Neuronal stem cell (in vitro differentiated cells): ENCODE data around the gene ASB2.

Source experiments
- DNase-seq: peaks from one replicate; pipeline ENCODE4 v3.0.0-alpha.2; 2013; ENCODE audit warnings: low spot score
- H2AFZ ChIP-seq: one replicate; pipeline ENCODE4 v1.6.1; 2013; ENCODE audit warnings: mild to moderate bottlenecking, low read length, inconsistent platforms
- H2AK5ac ChIP-seq: 2 replicates; pipeline ENCODE4 v1.6.1; 2013; ENCODE audit warnings: low read depth, mild to moderate bottlenecking, inconsistent platforms, low read length, moderate library complexity, mixed read lengths
- H2BK120ac ChIP-seq: 2 replicates; pipeline ENCODE4 v1.6.1; 2013; ENCODE audit warnings: low read depth, mild to moderate bottlenecking, inconsistent platforms, low read length, moderate library complexity, mixed read lengths
- H2BK12ac ChIP-seq: one replicate; pipeline ENCODE4 v1.6.1; 2013; ENCODE audit warnings: low read length, inconsistent platforms
- H2BK15ac ChIP-seq: 2 replicates; pipeline ENCODE4 v1.6.1; 2013; ENCODE audit warnings: mild to moderate bottlenecking, low read length, inconsistent platforms, mixed read lengths
- H2BK5ac ChIP-seq: one replicate; pipeline ENCODE4 v1.6.1; 2013; ENCODE audit warnings: inconsistent platforms, mild to moderate bottlenecking, low read length, moderate library complexity
- H3K14ac ChIP-seq: one replicate; pipeline ENCODE4 v1.6.1; 2013; ENCODE audit warnings: low read length, inconsistent platforms
- H3K18ac ChIP-seq: 2 replicates; pipeline ENCODE4 v1.6.1; 2013; ENCODE audit warnings: low read length, inconsistent platforms
- H3K23ac ChIP-seq: 2 replicates; pipeline ENCODE4 v1.6.1; 2013; ENCODE audit warnings: low read depth, mild to moderate bottlenecking, mixed read lengths, low read length, inconsistent platforms; ENCODE audit not compliant: poor library complexity
- H3K27ac ChIP-seq: replicated peaks from 3 replicates; pipeline ENCODE4 v1.5.1; 2013; ENCODE audit warnings: low read length, inconsistent platforms
- H3K27me3 ChIP-seq, 3 experiments: 2 replicates each; pipeline ENCODE4 v1.6.1; 2013; ENCODE audit warnings: low read length in 3 of 3, mild to moderate bottlenecking in 2 of 3, inconsistent platforms in 1 of 3, low read depth in 1 of 3, mixed read lengths in 1 of 3, moderate library complexity in 1 of 3; ENCODE audit not compliant: control insufficient read depth in 3 of 3, insufficient read depth in 3 of 3
- H3K36me3 ChIP-seq, 2 donors: replicated peaks in 1 of 2; 2 replicates each; pipeline ENCODE4 v1.6.1; 2013; ENCODE audit warnings: low read length in 2 of 2; ENCODE audit not compliant: control insufficient read depth in 2 of 2, insufficient read depth in 2 of 2
- H3K4ac ChIP-seq: 2 replicates; pipeline ENCODE4 v1.6.1; 2013; ENCODE audit warnings: inconsistent platforms, mild to moderate bottlenecking, low read length, moderate library complexity
- H3K4me1 ChIP-seq, 2 donors: 1 replicate in 1 of 2; 2 replicates in 1 of 2; pipeline ENCODE4 v1.6.1; 2013; ENCODE audit warnings: low read length in 2 of 2, low read depth in 1 of 2; ENCODE audit not compliant: control insufficient read depth in 2 of 2, insufficient read depth in 1 of 2
- H3K4me2 ChIP-seq: one replicate; pipeline ENCODE4 v1.6.1; 2013; ENCODE audit warnings: mild to moderate bottlenecking, low read length, inconsistent platforms; ENCODE audit not compliant: insufficient read depth, poor library complexity, severe bottlenecking
- H3K4me3 ChIP-seq, 2 donors: 2 replicates each; pipeline ENCODE4 v1.5.1; 2013; ENCODE audit warnings: low read length in 2 of 2, mild to moderate bottlenecking in 2 of 2, inconsistent platforms in 1 of 2, moderate library complexity in 1 of 2
- H3K79me1 ChIP-seq: one replicate; pipeline ENCODE4 v1.6.1; 2013; ENCODE audit warnings: low read depth, mild to moderate bottlenecking, inconsistent platforms, low read length, moderate library complexity
- H3K9ac ChIP-seq: one replicate; pipeline ENCODE4 v1.6.1; 2013; ENCODE audit warnings: mild to moderate bottlenecking, low read depth, low read length, inconsistent platforms; ENCODE audit not compliant: poor library complexity
- H3K9me3 ChIP-seq, 2 donors: replicated peaks in 1 of 2; 2 replicates each; pipeline versions ENCODE3 to v1.6.1; 2013; ENCODE audit warnings: low read length in 2 of 2, mild to moderate bottlenecking in 2 of 2, inconsistent platforms in 1 of 2, low read depth in 1 of 2, mixed read lengths in 1 of 2, moderate library complexity in 1 of 2; ENCODE audit not compliant: control insufficient read depth in 2 of 2, insufficient read depth in 1 of 2
- H4K8ac ChIP-seq: one replicate; pipeline ENCODE4 v1.6.1; 2013; ENCODE audit warnings: low read depth, mild to moderate bottlenecking, inconsistent platforms, low read length, moderate library complexity
- H4K91ac ChIP-seq: one replicate; pipeline ENCODE4 v1.6.1; 2013; ENCODE audit warnings: low read length, low read depth, mild to moderate bottlenecking, inconsistent platforms; ENCODE audit not compliant: poor library complexity
- WGBS, 2 donors: extraction: QIAGEN DNeasy Blood & Tissue Kit; methylation state at CpG; one replicate each; pipeline ENCODE4 v1.1.7; 2013; ENCODE audit warnings: missing lambda C conversion rate in 2 of 2, mixed read lengths in 1 of 2; ENCODE audit not compliant: insufficient read length in 2 of 2, insufficient replicate concordance in 1 of 2; ENCODE audit errors: extremely low coverage in 2 of 2; 5-methylcytosine and 5-hydroxymethylcytosine counted together

ASB2 gene

GRCh38 chr14:93998871-93999403 lies 22.6 kb upstream of the ASB2 start:
- no peak overlapping the region for H3K4ac ChIP-seq
- no peak overlapping the region for H3K9ac ChIP-seq
- H3K14ac ChIP-seq, result no peak overlapping the region
- no peaks in the 10 kb centered on the region for H3K79me1 ChIP-seq
- H3K4me3 ChIP-seq, result no peak overlapping the region
- no peak overlapping the region for H2AK5ac ChIP-seq
- H3K36me3 ChIP-seq, result no peaks in the 10 kb centered on the region
- no peak overlapping the region for H2BK12ac ChIP-seq
- WGBS, 2 donors, result no CpG with 5 or more reads among the region's 7 CpGs
- H3K23ac ChIP-seq, result no peak overlapping the region
- peak overlapping the region; percentile 74 for H3K18ac ChIP-seq
- no peak overlapping the region for H4K8ac ChIP-seq
- DNase-seq, result no peak
- H2BK120ac ChIP-seq, result no peak overlapping the region
- H3K27me3 ChIP-seq, result peaks cover 0 to 47% (median 2%) of the 10 kb centered on the region in 3 experiments
- H2BK5ac ChIP-seq, result no peak overlapping the region
- no peak overlapping the region for H4K91ac ChIP-seq
- peaks cover 0 to 5% of the 10 kb centered on the region in 2 donors for H3K4me1 ChIP-seq
- no peak overlapping the region for H3K27ac ChIP-seq
- H3K9me3 ChIP-seq, result no peaks in the 10 kb centered on the region
- H3K4me2 ChIP-seq, result no peak overlapping the region
- H2AFZ ChIP-seq, result no peak overlapping the region
- peak overlapping the region; percentile 45 for H2BK15ac ChIP-seq

GRCh38 chr14:93997916-93998870 lies 21.8 kb upstream of the ASB2 start:
- WGBS, 2 donors, result no CpG with 5 or more reads among the region's 17 CpGs
- no peak for DNase-seq

GRCh38 chr14:93997082-93997481 lies 20.7 kb upstream of the ASB2 start, which contains the start of gene CCDC197:
CCDC197 (plus strand) TSS chr14:93997301; CDS start chr14:93998132, 831 bp downstream.
- Histone ChIP-seq H3K9me3 (no peaks in the 10 kb centered on the region), H3K36me3 (no peaks in the 10 kb centered on the region), H3K27me3 (peaks cover 0 to 53% (median 2%) of the 10 kb centered on the region in 3 experiments), H3K4me1 (peaks cover 0 to 11% of the 10 kb centered on the region in 2 donors), H3K4ac (no peak within 1 kb of the TSS), H3K4me3 (no peak within 1 kb of the TSS), H2BK120ac (peak within 1 kb of the TSS; percentile 11), H3K18ac (peak within 1 kb of the TSS; percentile 63), H4K91ac (no peak within 1 kb of the TSS), H2BK15ac (peak within 1 kb of the TSS; percentile 59), H3K23ac (no peak within 1 kb of the TSS), H3K4me2 (no peak within 1 kb of the TSS), H3K27ac (no peak within 1 kb of the TSS), H2AFZ (no peak within 1 kb of the TSS), H2BK5ac (no peak within 1 kb of the TSS), H3K9ac (peak within 1 kb of the TSS; percentile 9), H3K79me1 (no peaks in the 10 kb centered on the region), H3K14ac (no peak within 1 kb of the TSS), H2BK12ac (no peak within 1 kb of the TSS), H4K8ac (no peak within 1 kb of the TSS), H2AK5ac (peak within 1 kb of the TSS; percentile 77)
- no peak for DNase-seq
- WGBS, 2 donors, result no CpG with 5 or more reads among the region's 1 CpG

More at GRCh38 chr14:93997916-93998870, 21.8 kb upstream of the ASB2 start:
- H2BK12ac ChIP-seq, result no peak overlapping the region
- H3K27ac ChIP-seq, result no peak overlapping the region
- peak overlapping the region; percentile 63 for H3K18ac ChIP-seq
- H4K8ac ChIP-seq, result no peak overlapping the region
- peak overlapping the region; percentile 59 for H2BK15ac ChIP-seq
- no peak overlapping the region for H2BK120ac ChIP-seq
- no peak overlapping the region for H3K4me3 ChIP-seq
- no peak overlapping the region for H3K9ac ChIP-seq
- H3K79me1 ChIP-seq, result no peaks in the 10 kb centered on the region
- peaks cover 0 to 49% (median 2%) of the 10 kb centered on the region in 3 experiments for H3K27me3 ChIP-seq
- no peak overlapping the region for H3K14ac ChIP-seq
- H2AK5ac ChIP-seq, result peak overlapping the region; percentile 77
- no peak overlapping the region for H2BK5ac ChIP-seq
- peaks cover 0 to 9% of the 10 kb centered on the region in 2 donors for H3K4me1 ChIP-seq
- no peaks in the 10 kb centered on the region for H3K9me3 ChIP-seq
- H3K4me2 ChIP-seq, result no peak overlapping the region
- H3K23ac ChIP-seq, result peak overlapping the region; percentile 34
- no peak overlapping the region for H3K4ac ChIP-seq
- H4K91ac ChIP-seq, result no peak overlapping the region
- H3K36me3 ChIP-seq, result no peaks in the 10 kb centered on the region
- H2AFZ ChIP-seq, result no peak overlapping the region

- Histone ChIP-seq H2BK120ac (peak overlapping the region; percentile 11), H3K18ac (peak overlapping the region; percentile 29), H3K79me1 (no peaks in the 10 kb centered on the region), H2AFZ (no peak overlapping the region), H3K14ac (no peak overlapping the region), H3K9ac (peak overlapping the region; percentile 9), H2BK15ac (peak overlapping the region; percentile 54), H3K36me3 (no peaks in the 10 kb centered on the region), H2BK12ac (no peak overlapping the region), H4K8ac (no peak overlapping the region), H3K27ac (no peak overlapping the region), H2BK5ac (no peak overlapping the region), H3K9me3 (no peaks in the 10 kb centered on the region), H4K91ac (no peak overlapping the region), H2AK5ac (peak overlapping the region; percentile 60), H3K4me1 (peaks cover 0 to 11% of the 10 kb centered on the region in 2 donors), H3K23ac (peak overlapping the region; percentile 19), H3K27me3 (peaks cover 0 to 54% (median 2%) of the 10 kb centered on the region in 3 experiments), H3K4me3 (no peak overlapping the region), H3K4me2 (no peak overlapping the region), H3K4ac (no peak overlapping the region)
- no peak for DNase-seq
- no CpG with 5 or more reads among the region's 8 CpGs for WGBS, 2 donors
Observed at GRCh38 chr14:93996130-93996695, 19.8 kb upstream of the ASB2 start.
